ENCODE results near the gene MYL10. TPM values are rescaled to one million over a fixed set of nuclear protein-coding genes. Genes with fewer than 3 reads are reported as not detected.

Gene MYL10
- total and polyA plus RNA-seq, 2 donors (not counting 3 experiments of a cell fraction or from before 2014, with no cell fraction given) = not detected

- dilution Hi-C loops (cut with MboI; ENCODE audit: extremely low pct_ligation_motif_present, low sequenced_read_pairs) (no loop called here), intact Hi-C loops (cut with micrococcal nuclease) (no loop called here)
- BruUV-seq (replicated peaks) = no TSS peak
- no peaks in the 10 kb centered on the region for H3K36me3 ChIP-seq (ENCODE audit: control insufficient read depth in 2 of 2, extremely low read depth in 1 of 2, insufficient read depth in 2 of 2, low read length in 2 of 2)
- H3K9me3 ChIP-seq (replicated peaks; ENCODE audit: control insufficient read depth, insufficient read depth, low read length) = no peaks in the 10 kb centered on the region
- no peak overlapping the region for H2AFZ ChIP-seq (ENCODE audit: low read depth, low read length)
- no peaks in the 10 kb centered on the region for H3K79me2 ChIP-seq (ENCODE audit: control insufficient read depth, insufficient read depth, low read length)
- H3K4me1 ChIP-seq (ENCODE audit: control insufficient read depth, extremely low read depth, insufficient read depth, low read length) = no peaks in the 10 kb centered on the region
- H3K9me1 ChIP-seq (replicated peaks; ENCODE audit: control insufficient read depth, extremely low read depth, insufficient read depth, low read length) = no peaks in the 10 kb centered on the region
- TF ChIP-seq EZH2 (IDR thresholded peaks at IDR 0.05; ENCODE audit: borderline replicate concordance, low read depth, low read length, severe bottlenecking) = no peak
- no peak for TF ChIP-seq GATA2 (IDR thresholded peaks at IDR 0.05; ENCODE audit: insufficient read depth, insufficient read length, low read depth, low read length)
- TF ChIP-seq POLR2AphosphoS5 (IDR thresholded peaks at IDR 0.05; ENCODE audit: insufficient read depth, low read depth, low read length) = no peak
- no peak for TF ChIP-seq FOS (IDR thresholded peaks at IDR 0.05; ENCODE audit: borderline replicate concordance, insufficient read depth, low read length)
- no peak for TF ChIP-seq MAX (IDR thresholded peaks at IDR 0.05; ENCODE audit: insufficient read depth, insufficient read length)
- TF ChIP-seq JUN (IDR thresholded peaks at IDR 0.05; ENCODE audit: borderline replicate concordance, insufficient read depth, insufficient read length, low read depth) = no peak
- no peak for TF ChIP-seq CTCF (IDR thresholded peaks at IDR 0.05; ENCODE audit: extremely low read depth in 1 of 2, insufficient read depth in 1 of 2, low read depth in 1 of 2, low read length in 2 of 2)
- TF ChIP-seq MYC (IDR thresholded peaks at IDR 0.05; ENCODE audit: low read depth, low read length) = no peak
- TF ChIP-seq POLR2A (IDR thresholded peaks at IDR 0.05; ENCODE audit: low read depth, low read length) = no peak
- POLR2A ChIA-PET = no interaction called here
- no peak for DNase-seq (ENCODE audit: low read depth, low spot score)
- H3K27me3 ChIP-seq (ENCODE audit: control insufficient read depth in 2 of 2, insufficient read depth in 2 of 2, low read length in 2 of 2) = peaks cover 0 to 1% of the 10 kb centered on the region in 2 experiments
- H3K27ac ChIP-seq (ENCODE audit: insufficient read depth, low read depth, low read length) = no peak overlapping the region
- CTCF ChIA-PET = interaction anchor here (1.3 kb wide), 1 partner anchor 208 kb away, joined by 4 read pairs; no protein-coding TSS in a partner anchor
- FAIRE-seq = no peak
- no peak overlapping the region for H3K4me3 ChIP-seq (replicated peaks in 1 of 3; ENCODE audit: insufficient read depth in 1 of 3, low read depth in 1 of 3, low read length in 3 of 3)
- H3K9ac ChIP-seq (replicated peaks; ENCODE audit: extremely low read depth, insufficient read depth, low read length) = no peak overlapping the region
- H3K4me2 ChIP-seq (ENCODE audit: insufficient read depth, low read length) = no peak overlapping the region
- H4K20me1 ChIP-seq (replicated peaks; ENCODE audit: control insufficient read depth, extremely low read depth, insufficient read depth, low read length) = no peaks in the 10 kb centered on the region
Observed at GRCh38 chr7:101606498-101606923, 22.6 kb downstream of the MYL10 start.

Measured in endothelial cell of umbilical vein (primary cell).